Suprapubic skin (tissue), 4 donors: ENCODE measurements around the gene KRT10. TPM values are rescaled to one million over a fixed set of nuclear protein-coding genes. Genes with fewer than 3 reads are reported as not detected.

ENCODE experiments used
- DNase-seq, 2 donors: peaks; one replicate each; pipeline ENCODE4 v3.0.0-alpha.2; 2019; ENCODE audit warnings: low spot score in 2 of 2
- H3K27ac ChIP-seq: fragments of 200-600 bp; sonication (generic); one replicate; pipeline ENCODE4 v1.5.1; 2019
- H3K27me3 ChIP-seq: fragments of 200-600 bp; sonication (generic); one replicate; pipeline ENCODE4 v1.5.1; 2019
- H3K36me3 ChIP-seq: fragments of 200-600 bp; sonication (generic); one replicate; pipeline ENCODE4 v1.5.1; 2019
- H3K4me1 ChIP-seq: fragments of 200-600 bp; sonication (generic); one replicate; pipeline ENCODE4 v1.5.1; 2019
- H3K4me3 ChIP-seq: fragments of 200-600 bp; sonication (generic); one replicate; pipeline ENCODE4 v1.5.1; 2019; ENCODE audit warnings: mild to moderate bottlenecking
- H3K9me3 ChIP-seq: fragments of 200-600 bp; sonication (generic); one replicate; pipeline ENCODE4 v1.5.1; 2019
- CTCF ChIP-seq, 2 donors: fragments of 200-600 bp in 1 of 2; fragments of 450-650 bp in 1 of 2; sonication (generic) in 1 of 2; IDR thresholded peaks; one replicate each; pipeline ENCODE4 v1.5.1; 2016 to 2019; ENCODE audit warnings: antibody characterized with exemption in 2 of 2, mild to moderate bottlenecking in 1 of 2, moderate library complexity in 1 of 2
- EP300 ChIP-seq: sonication (generic); formaldehyde crosslinking; IDR thresholded peaks from one replicate; pipeline ENCODE4 v1.6.1; 2017; ENCODE audit warnings: antibody characterized with exemption
- POLR2A ChIP-seq, 2 donors: fragments of 450-650 bp; IDR thresholded peaks; one replicate each; pipeline ENCODE4 v1.6.1; 2017; ENCODE audit warnings: antibody characterized with exemption in 2 of 2, mild to moderate bottlenecking in 2 of 2, moderate library complexity in 2 of 2
- POLR2AphosphoS5 ChIP-seq, 3 donors: sonication (generic); formaldehyde crosslinking; IDR thresholded peaks; one replicate each; pipeline ENCODE4 v1.6.1; 2017; ENCODE audit warnings: antibody characterized with exemption in 3 of 3
- WGBS: methylation state at CpG from one replicate; pipeline ENCODE4 v1.1.5; 2018; 5-methylcytosine and 5-hydroxymethylcytosine counted together
- total RNA-seq, 4 donors: library from RNA; depleted of rRNA; stranded (reverse); fragments of >200 nt; gene quantifications; one replicate each; pipeline ENCODE4 v1.1.0, GENCODE V29; 2016

Gene KRT10
- total RNA-seq, 4 donors from 2014 or later: 3,788 to 5,963 (median 5,237) TPM

- 88% methylated on average over 3 of the region's 3 CpGs for WGBS
- TF ChIP-seq POLR2A (IDR thresholded peaks at IDR 0.05) (no peak), EP300 (no peak), CTCF (IDR thresholded peaks at IDR 0.05) (no peak)
Observed at GRCh38 chr17:40812639-40813038, 9.8 kb downstream of the KRT10 start.

DNA sequence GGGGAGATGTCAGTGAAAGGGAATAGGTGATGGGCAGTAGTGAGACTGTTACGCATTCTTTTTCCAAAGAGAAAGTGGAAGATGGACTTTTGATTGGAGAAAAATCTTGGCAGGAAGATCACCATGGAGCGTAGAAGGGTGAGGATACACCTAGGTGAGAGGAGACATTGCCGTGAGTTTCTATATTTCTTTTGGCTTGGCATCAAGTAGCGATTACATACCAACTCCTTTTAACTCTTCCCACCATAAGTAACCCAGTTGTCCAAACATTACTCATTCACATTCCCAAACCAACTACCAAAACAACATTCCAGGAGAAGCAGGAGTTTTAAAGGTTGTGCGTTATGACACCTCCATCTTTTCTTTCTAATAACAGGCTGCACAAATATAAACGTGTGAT, 11.9 kb downstream of the KRT10 start:
- no peaks in the 10 kb centered on the region for H3K9me3 ChIP-seq
- 66% methylated on average over 6 of the region's 6 CpGs for WGBS
- H3K36me3 ChIP-seq: no peaks in the 10 kb centered on the region
- no peak for TF ChIP-seq POLR2A (IDR thresholded peaks at IDR 0.05)
- TF ChIP-seq POLR2AphosphoS5 (IDR thresholded peaks at IDR 0.05): no peak
- no peak for TF ChIP-seq CTCF (IDR thresholded peaks at IDR 0.05)
- no peak for TF ChIP-seq EP300
- H3K4me1 ChIP-seq: no peaks in the 10 kb centered on the region
- H3K27me3 ChIP-seq: peaks cover 32% of the 10 kb centered on the region
- H3K4me3 ChIP-seq: no peak overlapping the region
- DNase-seq: no peak
- no peak overlapping the region for H3K27ac ChIP-seq

More at GRCh38 chr17:40812639-40813038, 9.8 kb downstream of the KRT10 start:
- no peaks in the 10 kb centered on the region for H3K36me3 ChIP-seq
- H3K27me3 ChIP-seq: peaks cover 27% of the 10 kb centered on the region
- no peaks in the 10 kb centered on the region for H3K4me1 ChIP-seq
- no peaks in the 10 kb centered on the region for H3K9me3 ChIP-seq
- H3K27ac ChIP-seq: no peak overlapping the region
- no peak overlapping the region for H3K4me3 ChIP-seq
- DNase-seq: no peak

DNA sequence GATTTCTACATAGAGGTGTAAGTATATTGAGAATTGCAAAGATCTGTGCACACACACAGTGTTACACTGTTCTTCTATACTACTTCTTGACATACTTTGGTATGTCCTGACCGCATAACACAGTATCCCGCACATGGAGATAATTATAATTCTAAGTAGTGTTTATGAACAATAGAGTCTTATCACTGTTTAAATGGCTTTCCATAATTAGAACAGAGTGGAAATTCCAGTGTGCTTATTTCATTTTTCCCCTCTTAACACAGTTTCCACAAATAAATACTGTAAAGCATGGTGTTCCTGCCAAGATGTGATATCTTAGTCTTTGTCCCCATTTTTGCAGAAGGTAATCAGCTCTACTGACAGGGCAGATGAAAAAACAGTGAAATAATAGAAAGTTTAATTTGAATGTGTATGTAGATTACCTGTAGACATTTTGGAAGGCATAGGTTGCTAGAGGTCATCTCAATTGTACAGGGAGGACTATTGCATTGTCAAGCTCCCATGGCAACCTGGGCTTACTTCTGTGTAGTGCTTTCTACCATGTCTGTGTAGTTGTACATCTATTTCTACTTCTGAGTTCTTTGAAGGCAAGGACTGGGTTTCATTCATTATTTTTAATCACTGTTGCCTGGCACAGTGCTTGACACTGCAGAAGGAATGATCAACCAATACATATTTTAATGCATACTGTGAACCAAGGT, 12.5 kb downstream of the KRT10 start:
- TF ChIP-seq CTCF (IDR thresholded peaks at IDR 0.05) (no peak), POLR2A (IDR thresholded peaks at IDR 0.05) (no peak), POLR2AphosphoS5 (IDR thresholded peaks at IDR 0.05) (no peak), EP300 (no peak)
- no peak for DNase-seq
- WGBS: 35% methylated on average over 2 of the region's 2 CpGs

GRCh38 chr17:40806131-40806530, 16.3 kb downstream of the KRT10 start:
- Histone ChIP-seq H3K4me1 (peaks cover 3% of the 10 kb centered on the region), H3K27ac (no peak overlapping the region), H3K9me3 (no peaks in the 10 kb centered on the region), H3K27me3 (peaks cover 27% of the 10 kb centered on the region), H3K4me3 (no peak overlapping the region), H3K36me3 (no peaks in the 10 kb centered on the region)
- 80% methylated on average over 3 of the region's 3 CpGs for WGBS
- no peak for DNase-seq
- TF ChIP-seq POLR2A (IDR thresholded peaks at IDR 0.05) (no peak), CTCF (IDR thresholded peaks at IDR 0.05) (no peak), POLR2AphosphoS5 (IDR thresholded peaks at IDR 0.05) (no peak), EP300 (no peak)

More for the DNA sequence above, 12.5 kb downstream of the KRT10 start:
- no peaks in the 10 kb centered on the region for H3K36me3 ChIP-seq
- H3K4me3 ChIP-seq: no peak overlapping the region
- peaks cover 32% of the 10 kb centered on the region for H3K27me3 ChIP-seq
- H3K9me3 ChIP-seq: no peaks in the 10 kb centered on the region
- no peaks in the 10 kb centered on the region for H3K4me1 ChIP-seq
- H3K27ac ChIP-seq: no peak overlapping the region

DNA sequence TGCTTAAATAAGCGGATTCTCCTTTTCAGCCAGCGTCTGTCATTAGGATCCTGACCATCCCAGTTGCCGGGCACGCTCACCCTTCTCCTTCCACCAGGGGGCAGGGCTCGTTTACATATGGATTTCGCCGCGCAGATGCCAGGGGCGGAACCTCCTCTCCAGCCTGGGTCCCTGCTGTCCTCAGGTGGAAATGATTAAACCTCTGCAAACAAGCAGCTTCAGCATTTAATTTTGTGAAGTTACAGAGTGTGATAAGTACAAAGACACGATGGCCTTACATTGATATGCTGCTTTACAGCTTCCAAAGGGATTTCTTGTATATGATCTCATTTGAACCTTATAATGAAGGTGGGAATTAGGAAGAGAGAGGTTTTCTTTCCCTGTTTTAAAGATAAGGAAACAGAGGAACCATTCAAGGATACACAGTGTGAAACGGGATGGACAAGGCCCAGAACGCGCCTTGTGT, 18.8 kb downstream of the KRT10 start:
- no peaks in the 10 kb centered on the region for H3K36me3 ChIP-seq
- no peak overlapping the region for H3K4me3 ChIP-seq
- TF ChIP-seq EP300 (no peak), CTCF (IDR thresholded peaks at IDR 0.05) (peak; percentile 80 to 88)
- DNase-seq: peak; percentile 82 to 89
- no peaks in the 10 kb centered on the region for H3K9me3 ChIP-seq
- WGBS: 12% methylated on average over 13 of the region's 13 CpGs
- peaks cover 3% of the 10 kb centered on the region for H3K4me1 ChIP-seq
- H3K27ac ChIP-seq: no peak overlapping the region
- peaks cover 18% of the 10 kb centered on the region for H3K27me3 ChIP-seq
